ENCODE data around the gene KIF26A. TPM values are rescaled to one million over a fixed set of nuclear protein-coding genes. Genes with fewer than 3 reads are reported as not detected.

The KIF26A gene
- polyA plus RNA-seq, 1 experiment = 0.10 TPM

DNA sequence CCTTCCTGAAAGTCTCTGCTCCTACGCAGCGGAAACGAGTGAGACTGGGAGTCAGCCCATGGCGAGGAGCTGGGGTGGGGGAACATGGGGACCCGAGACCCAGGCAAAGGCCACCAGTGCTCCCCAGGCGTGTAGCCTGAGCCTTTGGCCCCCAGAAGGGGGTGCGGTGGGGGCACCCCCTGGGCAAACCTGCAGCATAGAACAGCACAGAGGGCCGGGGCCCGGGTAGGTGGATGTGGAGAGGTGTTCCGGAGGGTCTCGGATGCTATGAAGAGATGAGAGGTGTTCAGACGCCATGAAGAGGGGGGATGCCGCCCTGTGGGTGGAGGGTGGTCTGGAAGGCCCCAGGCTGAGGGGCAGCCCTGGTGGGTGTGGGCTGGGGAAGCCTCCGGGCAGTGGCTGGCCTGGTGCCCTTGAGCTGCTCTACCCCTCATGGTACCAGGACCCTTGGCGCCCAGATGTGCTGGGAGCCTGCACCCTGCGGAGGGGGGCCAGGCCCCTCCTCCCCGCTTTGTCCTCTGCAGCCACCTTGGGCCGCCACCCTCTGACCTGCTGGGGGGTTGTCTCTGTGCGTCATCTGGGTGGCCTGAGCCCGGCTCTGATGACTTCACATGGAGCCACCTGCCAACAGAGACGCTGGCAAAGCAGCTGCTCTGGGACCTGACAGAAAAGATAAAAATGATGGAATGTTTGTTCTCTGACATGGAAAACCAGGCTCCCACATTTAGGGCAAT lies 83.4 kb downstream of the KIF26A start:
- DNase-seq (ENCODE audit: low read depth) = no peak
- no peaks in the 10 kb centered on the region for H3K27me3 ChIP-seq (ENCODE audit: control insufficient read depth, insufficient read depth, low read length)
- H3K36me3 ChIP-seq (ENCODE audit: control insufficient read depth, insufficient read depth, low read length) = no peaks in the 10 kb centered on the region
- POLR2A ChIA-PET = no interaction called here
- CTCF ChIA-PET = no interaction called here
- H3K4me3 ChIP-seq (ENCODE audit: low read depth, low read length) = no peak overlapping the region
- no peak for TF ChIP-seq CTCF (IDR thresholded peaks at IDR 0.05; ENCODE audit: insufficient read depth, low read depth, low read length)

- CTCF ChIA-PET = no interaction called here
- TF ChIP-seq CTCF (IDR thresholded peaks at IDR 0.05; ENCODE audit: insufficient read depth, low read depth, low read length) = no peak
- H3K4me3 ChIP-seq (ENCODE audit: low read depth, low read length) = no peak overlapping the region
- DNase-seq (ENCODE audit: low read depth) = no peak
- POLR2A ChIA-PET = no interaction called here
- no peaks in the 10 kb centered on the region for H3K36me3 ChIP-seq (ENCODE audit: control insufficient read depth, insufficient read depth, low read length)
- H3K27me3 ChIP-seq (ENCODE audit: control insufficient read depth, insufficient read depth, low read length) = no peaks in the 10 kb centered on the region
Observed at GRCh38 chr14:104222396-104223036, 84.1 kb downstream of the KIF26A start.

GRCh38 chr14:104223101-104224041 lies 85.0 kb downstream of the KIF26A start:
- TF ChIP-seq CTCF (IDR thresholded peaks at IDR 0.05; ENCODE audit: insufficient read depth, low read depth, low read length) = no peak
- no peaks in the 10 kb centered on the region for H3K36me3 ChIP-seq (ENCODE audit: control insufficient read depth, insufficient read depth, low read length)
- no peak for DNase-seq (ENCODE audit: low read depth)
- H3K4me3 ChIP-seq (ENCODE audit: low read depth, low read length) = no peak overlapping the region
- POLR2A ChIA-PET = no interaction called here
- no peaks in the 10 kb centered on the region for H3K27me3 ChIP-seq (ENCODE audit: control insufficient read depth, insufficient read depth, low read length)
- CTCF ChIA-PET = no interaction called here

DNA sequence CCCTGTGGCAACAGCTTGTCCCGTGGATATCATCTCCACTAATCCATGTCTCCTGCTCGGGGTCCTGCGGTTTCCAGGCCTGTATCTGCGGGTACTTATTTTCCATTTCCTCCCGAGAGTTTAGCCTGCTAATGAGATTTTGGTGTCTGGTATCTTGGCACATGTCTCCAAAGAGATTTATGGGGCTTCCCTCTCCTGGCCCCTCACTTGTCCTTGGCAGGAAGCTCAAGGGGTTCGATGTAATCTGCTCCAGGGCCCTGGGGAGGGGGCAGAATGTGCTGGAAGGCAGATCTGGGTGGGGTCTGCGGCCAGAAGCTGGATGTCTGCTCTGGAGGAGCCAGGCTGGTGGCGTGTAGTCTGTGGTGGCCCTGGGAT lies 85.7 kb downstream of the KIF26A start:
- ChIA-PET POLR2A (no interaction called here), CTCF (interaction anchor here (0.6 kb wide), 1 partner anchor 10 kb away, joined by 3 read pairs; no protein-coding TSS in a partner anchor)
- DNase-seq (ENCODE audit: low read depth) = no peak
- no peak for TF ChIP-seq CTCF (IDR thresholded peaks at IDR 0.05; ENCODE audit: insufficient read depth, low read depth, low read length)
- no peaks in the 10 kb centered on the region for H3K36me3 ChIP-seq (ENCODE audit: control insufficient read depth, insufficient read depth, low read length)
- no peak overlapping the region for H3K4me3 ChIP-seq (ENCODE audit: low read depth, low read length)
- H3K27me3 ChIP-seq (ENCODE audit: control insufficient read depth, insufficient read depth, low read length) = no peaks in the 10 kb centered on the region
